ENCODE data around the gene TAAR6.

Gene TAAR6

DNA sequence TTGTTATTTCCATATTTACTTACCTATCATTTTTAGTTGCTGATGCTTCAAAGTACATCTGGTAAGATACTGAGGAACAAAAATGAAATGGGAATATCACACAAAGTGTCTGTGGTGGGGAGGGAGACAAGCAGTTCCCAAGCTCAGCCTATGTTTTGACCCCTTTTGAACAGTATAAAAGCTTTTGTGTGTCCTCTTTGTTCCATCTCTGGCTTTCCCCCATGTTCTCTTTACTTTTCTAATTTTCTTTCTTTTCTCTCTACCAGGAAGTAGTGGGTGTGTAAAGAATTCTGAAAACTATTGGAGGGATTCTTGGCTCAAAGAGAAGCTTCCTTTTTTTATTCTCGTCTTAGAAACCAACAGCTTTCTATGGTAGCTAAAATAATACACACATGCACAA, 46.6 kb downstream of the TAAR6 start:
- no peak overlapping the region for H3K9ac ChIP-seq (ENCODE audit: low read depth, low read length)
- no peaks in the 10 kb centered on the region for H3K36me3 ChIP-seq (ENCODE audit: control insufficient read depth, insufficient read depth, low read length)
- no peak overlapping the region for H3K27ac ChIP-seq (ENCODE audit: low read depth, low read length)
- no peaks in the 10 kb centered on the region for H3K9me3 ChIP-seq (ENCODE audit: control insufficient read depth, insufficient read depth, low read length)
- H3K27me3 ChIP-seq (ENCODE audit: control insufficient read depth, insufficient read depth, low read length): no peaks in the 10 kb centered on the region
- no peak overlapping the region for H3K4me3 ChIP-seq (ENCODE audit: low read depth, low read length)
- 0 out of 2 replicates have a peak, but pooled peaks cover 3% of the 10 kb centered on the region for H3K4me1 ChIP-seq (ENCODE audit: control insufficient read depth, insufficient read depth, low read length)
